ENCODE results near the gene GLOD4.

- TF ChIP-seq TAF1 (IDR thresholded peaks at IDR 0.05; ENCODE audit: borderline replicate concordance, insufficient read depth, low read length) (no peak), REST (IDR thresholded peaks at IDR 0.05; ENCODE audit: insufficient read depth in 1 of 2, low read depth in 2 of 2, low read length in 2 of 2) (no peak), POLR2AphosphoS5 (IDR thresholded peaks at IDR 0.05; ENCODE audit: low read depth, low read length) (no peak), SIN3A (IDR thresholded peaks at IDR 0.05; ENCODE audit: borderline replicate concordance, insufficient read depth, low read length) (no peak), FOXP2 (optimal IDR thresholded peaks at IDR 0.05; ENCODE audit: borderline replicate concordance, extremely low read depth, extremely low read length, insufficient read depth) (no peak)
Observed at GRCh38 chr17:773016-773415, 9.1 kb downstream of the GLOD4 start.
